GM12873 (cell line): ENCODE measurements around the gene RBM38.

Experiments used
- TF ChIP-seq, protein P1 (sequence below): IDR thresholded peaks from 2 replicates; pipeline ENCODE4 v1.5.1; 2012; ENCODE audit warnings: low read depth, mild to moderate bottlenecking, moderate library complexity, low read length, control low read depth; ENCODE audit not compliant: insufficient read depth; ENCODE audit errors: missing control alignments

RBM38 gene

DNA sequence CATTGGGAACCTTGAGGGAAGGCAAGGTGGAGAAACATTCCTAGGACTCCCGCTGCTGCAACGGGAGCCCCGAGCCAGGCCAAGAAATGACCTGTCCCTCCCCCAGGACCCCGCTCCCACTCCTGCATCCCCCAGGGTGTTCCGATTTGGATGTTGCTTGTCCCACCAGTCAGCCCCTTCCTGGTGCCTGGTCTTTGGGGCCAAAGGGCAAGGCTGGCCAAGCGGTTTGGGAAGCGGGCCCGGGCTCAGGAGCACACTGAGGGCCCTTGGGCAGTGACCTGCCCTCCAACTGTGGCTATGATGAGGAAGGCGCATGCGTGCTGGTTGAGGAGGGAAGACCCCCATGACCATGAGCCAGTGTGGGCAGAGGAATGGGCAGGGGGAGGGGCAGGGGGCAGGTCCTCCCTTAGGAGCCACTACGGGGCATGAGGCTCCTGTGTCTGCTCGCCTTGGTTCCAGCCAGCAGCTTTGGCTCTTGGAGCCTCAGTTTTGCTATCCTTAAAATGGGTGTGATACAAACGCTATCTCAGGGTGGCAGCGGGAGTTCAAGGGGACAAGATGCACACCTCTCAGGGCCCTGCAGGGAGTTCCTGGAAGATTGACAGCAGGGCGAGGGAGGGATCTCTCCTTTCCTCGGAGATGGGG lies 50.4 kb downstream of the RBM38 start:
- TF ChIP-seq, protein P1, sequence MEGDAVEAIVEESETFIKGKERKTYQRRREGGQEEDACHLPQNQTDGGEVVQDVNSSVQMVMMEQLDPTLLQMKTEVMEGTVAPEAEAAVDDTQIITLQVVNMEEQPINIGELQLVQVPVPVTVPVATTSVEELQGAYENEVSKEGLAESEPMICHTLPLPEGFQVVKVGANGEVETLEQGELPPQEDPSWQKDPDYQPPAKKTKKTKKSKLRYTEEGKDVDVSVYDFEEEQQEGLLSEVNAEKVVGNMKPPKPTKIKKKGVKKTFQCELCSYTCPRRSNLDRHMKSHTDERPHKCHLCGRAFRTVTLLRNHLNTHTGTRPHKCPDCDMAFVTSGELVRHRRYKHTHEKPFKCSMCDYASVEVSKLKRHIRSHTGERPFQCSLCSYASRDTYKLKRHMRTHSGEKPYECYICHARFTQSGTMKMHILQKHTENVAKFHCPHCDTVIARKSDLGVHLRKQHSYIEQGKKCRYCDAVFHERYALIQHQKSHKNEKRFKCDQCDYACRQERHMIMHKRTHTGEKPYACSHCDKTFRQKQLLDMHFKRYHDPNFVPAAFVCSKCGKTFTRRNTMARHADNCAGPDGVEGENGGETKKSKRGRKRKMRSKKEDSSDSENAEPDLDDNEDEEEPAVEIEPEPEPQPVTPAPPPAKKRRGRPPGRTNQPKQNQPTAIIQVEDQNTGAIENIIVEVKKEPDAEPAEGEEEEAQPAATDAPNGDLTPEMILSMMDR = no peak

DNA sequence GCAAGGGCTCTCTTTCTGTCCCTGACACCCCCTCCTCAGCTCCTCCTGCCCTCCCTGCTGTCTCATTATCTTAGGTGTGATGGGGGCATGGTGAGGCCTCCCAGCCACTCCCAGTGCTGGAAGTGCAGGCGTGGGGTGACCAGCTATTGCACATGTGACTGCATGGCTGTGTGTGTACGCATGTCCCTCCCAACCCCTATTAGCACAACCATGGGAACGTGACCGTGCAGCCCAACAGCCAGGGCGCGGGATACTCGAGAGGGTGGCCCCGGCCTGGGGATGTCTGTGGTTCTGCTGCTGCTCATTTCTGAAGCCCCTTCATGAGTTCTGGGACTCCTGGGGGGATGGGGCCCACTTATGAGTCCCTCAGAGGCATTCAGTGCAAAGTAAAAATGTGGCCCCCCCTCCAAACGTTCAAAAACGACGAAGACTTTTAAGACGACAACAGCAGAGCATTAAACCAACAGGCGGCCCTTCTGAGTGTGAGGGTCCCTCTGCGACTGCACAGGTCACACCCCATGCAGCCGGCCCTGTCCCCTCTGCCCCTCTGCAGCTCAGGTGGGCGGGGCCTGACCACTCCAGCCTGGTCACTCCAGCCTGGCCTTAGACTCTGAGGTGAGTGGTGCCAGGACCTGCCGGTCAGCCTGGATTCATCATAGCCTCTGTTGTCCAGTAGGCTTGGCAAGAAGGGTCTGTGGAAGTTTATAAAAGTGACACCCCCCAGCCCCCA lies 51.1 kb downstream of the RBM38 start:
- TF ChIP-seq, protein P1 = no peak

DNA sequence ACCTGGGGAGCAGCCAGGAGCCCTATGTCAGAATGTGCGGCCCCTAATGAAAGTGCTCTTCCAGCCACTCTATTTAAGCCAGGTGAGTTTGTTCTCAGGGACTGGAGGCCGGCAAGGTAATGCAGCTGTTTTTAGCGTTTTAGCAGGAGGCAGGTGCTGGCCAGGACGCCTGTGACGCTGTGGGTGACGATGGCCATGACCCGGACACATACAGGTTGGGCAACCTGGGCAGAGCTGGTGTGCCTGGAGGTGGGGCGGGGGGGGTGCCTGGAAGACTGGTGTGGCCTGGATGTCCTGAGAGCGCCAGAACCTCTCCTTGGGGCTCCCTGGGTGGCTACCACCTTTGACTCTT lies 51.7 kb downstream of the RBM38 start:
- TF ChIP-seq, protein P1 = no peak

DNA sequence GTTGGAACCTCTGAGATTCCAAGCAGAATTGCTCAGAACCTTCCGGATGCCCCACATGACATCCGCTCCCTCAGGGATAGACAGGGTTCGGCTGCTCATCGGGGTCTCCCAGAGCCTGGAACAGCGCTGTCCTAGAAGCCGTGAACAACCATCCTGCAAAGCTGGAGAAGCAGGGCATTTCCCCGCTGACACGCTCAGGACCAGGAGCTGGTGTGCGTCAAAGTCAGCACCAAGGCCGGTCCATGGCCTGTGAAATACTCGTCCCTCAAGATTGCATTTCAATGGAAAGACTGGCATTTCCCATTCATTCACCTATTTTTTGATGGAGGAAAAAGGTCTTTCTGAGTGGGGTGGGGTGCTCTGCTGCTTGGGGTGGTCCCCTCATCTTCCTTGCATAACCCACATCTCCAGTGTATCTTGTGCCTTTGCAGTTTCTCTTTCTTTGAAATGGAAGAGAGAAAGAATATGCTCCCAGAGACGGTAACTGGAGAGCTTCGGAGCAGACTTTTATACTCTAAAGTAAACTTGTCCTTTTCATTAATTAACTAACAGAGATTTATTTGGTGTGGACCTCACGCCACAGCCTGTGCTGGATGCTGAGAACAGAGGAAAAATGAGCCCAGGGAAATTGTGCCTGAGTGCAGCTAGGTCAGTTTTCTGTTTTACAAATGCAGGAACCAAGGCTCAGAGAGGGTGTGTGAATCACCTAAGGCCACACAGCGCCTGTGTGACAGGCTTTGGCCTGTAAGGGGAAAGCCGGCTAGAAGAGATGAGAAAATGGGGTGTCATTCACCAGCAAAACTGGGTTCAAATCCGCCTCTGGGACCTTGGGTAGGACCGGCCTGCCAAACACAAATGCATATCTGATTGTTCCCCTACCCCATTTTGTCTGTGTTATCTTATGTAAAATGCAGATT lies 52.4 kb downstream of the RBM38 start:
- TF ChIP-seq, protein P1 = no peak

DNA sequence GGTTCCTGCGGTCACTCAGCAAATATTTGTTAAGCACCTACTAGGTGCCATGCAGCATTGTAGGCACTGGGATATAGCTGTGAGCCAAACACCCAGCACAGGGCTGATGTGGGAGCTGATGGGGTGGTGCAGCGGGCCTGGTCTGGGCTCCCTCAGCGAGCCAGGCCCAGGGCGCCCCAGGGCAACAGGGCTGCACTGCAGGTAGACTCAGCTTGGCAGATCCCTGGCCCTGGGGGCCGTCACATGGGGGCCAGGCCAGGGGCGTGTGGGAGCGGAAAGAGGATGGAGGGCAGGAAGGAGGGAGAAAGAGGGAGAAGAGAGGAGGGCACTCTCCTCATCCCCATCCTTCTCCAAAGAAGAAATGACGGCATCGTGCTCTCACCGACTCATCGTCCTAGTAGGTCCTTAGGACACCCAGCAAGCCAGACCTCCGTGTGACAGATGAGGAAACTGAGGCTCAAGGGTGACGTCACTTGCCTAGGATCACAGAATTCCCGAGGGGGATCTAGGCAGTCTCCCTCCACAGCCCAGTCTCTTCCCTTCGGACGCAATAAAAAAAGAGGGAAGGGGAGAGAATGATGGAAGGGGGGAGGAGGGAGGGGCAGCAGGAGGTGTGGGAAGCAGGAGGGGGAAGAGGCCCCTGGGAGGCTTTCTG lies 53.3 kb downstream of the RBM38 start:
- TF ChIP-seq, protein P1 = no peak

DNA sequence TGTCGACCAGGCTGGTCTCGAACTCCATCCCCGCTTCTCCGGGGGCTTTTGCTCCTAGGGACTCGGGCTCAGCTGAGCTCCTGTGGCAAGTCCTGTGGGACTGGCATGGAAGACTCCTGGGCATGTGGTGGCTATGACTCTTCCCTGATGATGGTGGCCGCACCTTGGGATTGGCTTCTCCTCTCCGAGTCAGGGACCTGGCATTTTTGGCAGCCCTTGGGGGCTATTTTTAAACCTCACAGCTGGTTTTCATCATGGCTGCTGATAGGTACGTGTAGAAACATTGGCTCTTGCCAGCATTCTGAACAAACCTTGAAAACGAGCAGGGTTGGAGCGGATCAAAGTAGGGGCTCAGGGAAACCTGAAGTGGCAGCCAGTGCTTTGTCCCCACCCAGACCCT lies 54.1 kb downstream of the RBM38 start:
- TF ChIP-seq, protein P1 = no peak

DNA sequence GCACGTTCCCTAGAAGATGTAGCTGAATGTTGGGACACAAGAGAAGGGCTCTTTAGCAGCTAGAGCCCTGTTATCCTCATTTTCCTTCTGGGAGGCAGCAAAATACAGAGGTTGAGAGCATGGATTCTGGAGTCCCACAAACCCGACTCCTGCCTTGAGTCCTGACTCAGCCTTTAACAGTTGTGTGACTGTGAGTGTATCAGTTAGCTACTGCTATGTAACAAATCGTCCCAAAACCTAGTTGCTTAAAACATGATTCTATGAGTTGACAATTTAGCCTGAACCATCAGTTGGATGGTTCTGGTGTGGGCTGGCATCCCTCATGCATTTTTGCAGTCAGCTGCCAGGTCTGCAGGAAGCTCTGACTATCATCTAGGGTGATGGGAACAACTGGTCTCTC lies 54.6 kb downstream of the RBM38 start:
- TF ChIP-seq, protein P1 = no peak
